ENCODE measurements around the gene NRL.

NRL gene

DNA sequence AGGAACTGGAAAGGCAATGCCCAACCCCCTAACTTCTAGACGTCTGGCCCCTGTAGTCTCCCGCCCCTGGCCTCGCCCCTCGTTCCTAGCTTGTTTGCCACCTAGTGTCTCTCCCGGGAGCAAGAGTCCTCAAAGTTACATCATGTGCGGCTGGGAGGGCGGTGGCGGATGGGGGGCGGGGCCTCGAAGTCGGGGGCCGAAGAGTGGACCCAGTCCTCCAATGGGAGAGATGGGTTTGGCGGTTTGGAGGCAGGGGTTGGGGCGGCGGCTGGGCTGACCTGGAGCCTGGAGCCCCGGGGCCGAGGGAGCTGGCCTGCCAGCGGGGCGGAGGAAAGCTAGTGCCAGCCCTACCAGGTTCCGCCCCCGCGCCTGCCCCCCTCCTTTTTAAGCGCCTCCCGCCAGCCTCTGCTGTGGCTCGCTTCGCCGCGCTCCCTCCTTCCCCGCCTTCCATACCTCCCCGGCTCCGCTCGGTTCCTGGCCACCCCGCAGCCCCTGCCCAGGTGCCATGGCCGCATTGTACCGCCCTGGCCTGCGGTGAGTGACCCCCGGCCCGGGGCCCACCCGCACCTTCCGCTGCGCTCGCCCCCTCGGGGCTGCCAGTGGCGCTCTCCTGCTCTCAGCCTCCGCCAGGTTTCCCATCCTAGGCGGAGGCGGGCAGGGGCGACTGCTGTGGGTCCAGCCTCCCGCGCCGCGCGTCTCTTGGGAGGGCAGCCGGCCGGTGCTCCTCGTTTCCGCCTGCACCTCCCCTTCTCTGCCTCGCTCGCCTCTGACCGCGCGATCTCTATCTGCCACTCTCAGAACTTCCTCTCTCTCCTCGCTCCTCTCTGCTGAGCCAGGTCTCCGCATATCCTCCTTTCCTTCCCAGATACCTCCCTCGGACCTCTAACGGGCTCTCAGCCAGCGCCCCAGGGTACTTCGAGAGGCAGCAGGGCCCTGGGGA lies 20.6 kb downstream of the NRL start, which contains the start of gene PCK2:
Gene PCK2, plus strand, starts transcription at position 411 of the 940 bp plus-strand sequence. Its CDS starts 95 bp downstream, at position 506.
- Histone ChIP-seq H3K4me1 (ENCODE audit: insufficient read depth, low read length) (peaks cover 9% of the 10 kb centered on the region), H3K36me3 (ENCODE audit: insufficient read depth, low read length) (peaks cover 11% of the 10 kb centered on the region; the same call in 1 of the 2 replicates), H3K9ac (ENCODE audit: low read depth, low read length) (peak within 1 kb of the TSS; percentile 99), H3K9me3 (ENCODE audit: control insufficient read depth, insufficient read depth, low read length) (no peaks in the 10 kb centered on the region; the same call in 1 of the 2 replicates)

GRCh38 chr14:24093207-24093900 lies 21.4 kb downstream of the NRL start:
- peak overlapping the region; percentile 46 for H3K9ac ChIP-seq (ENCODE audit: low read depth, low read length)
- peaks cover 7% of the 10 kb centered on the region; the same call in 1 of the 2 replicates for H3K36me3 ChIP-seq (ENCODE audit: insufficient read depth, low read length)
- H3K4me1 ChIP-seq (ENCODE audit: insufficient read depth, low read length): peaks cover 9% of the 10 kb centered on the region
- H3K9me3 ChIP-seq (ENCODE audit: control insufficient read depth, insufficient read depth, low read length): no peaks in the 10 kb centered on the region; the same call in 1 of the 2 replicates

GRCh38 chr14:24092505-24093206 lies 22.1 kb downstream of the NRL start:
- H3K9ac ChIP-seq (ENCODE audit: low read depth, low read length): no peak overlapping the region
- H3K4me1 ChIP-seq (ENCODE audit: insufficient read depth, low read length): peaks cover 9% of the 10 kb centered on the region
- peaks cover 4% of the 10 kb centered on the region; the same call in 1 of the 2 replicates for H3K36me3 ChIP-seq (ENCODE audit: insufficient read depth, low read length)
- H3K9me3 ChIP-seq (ENCODE audit: control insufficient read depth, insufficient read depth, low read length): no peaks in the 10 kb centered on the region; the same call in 1 of the 2 replicates

- H3K9me3 ChIP-seq (ENCODE audit: control insufficient read depth, insufficient read depth, low read length): no peaks in the 10 kb centered on the region; the same call in 1 of the 2 replicates
- no peak overlapping the region for H3K9ac ChIP-seq (ENCODE audit: low read depth, low read length)
- peaks cover 9% of the 10 kb centered on the region for H3K4me1 ChIP-seq (ENCODE audit: insufficient read depth, low read length)
- H3K36me3 ChIP-seq (ENCODE audit: insufficient read depth, low read length): peaks cover 4% of the 10 kb centered on the region; the same call in 1 of the 2 replicates
Measured at GRCh38 chr14:24092110-24092504, 22.6 kb downstream of the NRL start.

DNA sequence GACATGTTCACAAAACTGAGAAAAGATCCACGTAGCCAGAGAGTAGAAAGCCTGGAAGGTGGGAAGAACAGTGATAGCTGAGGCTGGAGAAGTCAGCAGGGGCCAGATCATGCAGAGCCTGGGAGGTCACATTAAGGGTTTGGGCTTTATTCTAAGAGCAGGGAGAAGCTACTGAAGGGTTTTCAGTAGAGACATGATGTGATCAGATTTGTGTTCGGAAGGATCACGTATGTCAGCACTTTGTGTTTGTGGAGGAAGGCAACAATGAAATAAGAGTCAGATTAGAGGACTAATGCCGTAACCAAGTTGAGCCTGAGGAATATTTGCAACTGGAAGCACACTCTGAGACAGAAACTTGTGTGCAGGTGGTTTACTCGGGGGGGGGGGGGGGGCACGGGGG lies 24.9 kb downstream of the NRL start:
- H3K4me1 ChIP-seq (ENCODE audit: insufficient read depth, low read length): peaks cover 9% of the 10 kb centered on the region; the same call in 1 of the 2 replicates
- no peaks in the 10 kb centered on the region for H3K36me3 ChIP-seq (ENCODE audit: insufficient read depth, low read length)
- no peak overlapping the region for H3K9ac ChIP-seq (ENCODE audit: low read depth, low read length)
- no peaks in the 10 kb centered on the region for H3K9me3 ChIP-seq (ENCODE audit: control insufficient read depth, insufficient read depth, low read length)

DNA sequence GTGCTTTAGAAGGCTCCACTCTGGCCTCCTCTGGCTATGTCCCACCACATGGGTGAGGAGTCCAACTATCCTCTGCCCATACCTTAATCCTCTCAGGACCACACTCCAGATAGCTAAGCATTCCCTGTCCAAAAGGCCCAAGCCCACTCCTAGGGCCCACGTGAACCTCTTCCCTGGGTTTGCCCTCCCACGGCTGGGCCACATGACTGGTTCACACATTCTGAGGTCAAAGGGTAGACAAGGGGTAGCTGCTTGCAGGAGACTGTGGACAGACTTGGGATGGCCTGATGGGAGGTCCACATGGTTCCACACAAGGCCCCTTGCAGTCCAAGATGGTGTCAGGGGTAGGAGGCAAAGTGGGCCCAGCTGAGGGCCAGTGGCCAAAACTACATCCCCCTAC lies 26.7 kb downstream of the NRL start:
- H3K9me3 ChIP-seq (ENCODE audit: control insufficient read depth, insufficient read depth, low read length): no peaks in the 10 kb centered on the region
- no peak overlapping the region for H3K9ac ChIP-seq (ENCODE audit: low read depth, low read length)
- H3K4me1 ChIP-seq (ENCODE audit: insufficient read depth, low read length): peaks cover 3% of the 10 kb centered on the region; the same call in 1 of the 2 replicates
- H3K36me3 ChIP-seq (ENCODE audit: insufficient read depth, low read length): no peaks in the 10 kb centered on the region

DNA sequence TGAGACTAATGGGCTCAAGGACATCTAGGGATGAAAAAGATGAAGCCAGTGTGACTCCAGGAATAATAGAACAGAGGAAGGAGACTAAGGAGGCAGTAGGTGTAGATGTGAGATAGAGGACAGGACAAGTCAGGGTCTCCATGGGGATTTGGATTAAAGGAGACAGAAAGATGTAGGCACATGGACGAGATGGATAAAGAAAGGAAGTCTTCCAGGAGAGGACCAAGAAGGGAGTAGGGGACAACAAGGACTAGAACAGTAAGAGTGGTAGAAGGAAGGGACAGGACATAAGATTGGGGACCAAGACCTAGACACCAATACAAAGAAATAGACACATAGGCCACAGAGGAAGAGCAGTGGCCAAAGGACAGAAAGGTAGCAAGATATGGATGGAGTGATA lies 27.7 kb downstream of the NRL start:
- Histone ChIP-seq H3K9ac (ENCODE audit: low read depth, low read length) (no peak overlapping the region), H3K4me1 (ENCODE audit: insufficient read depth, low read length) (peaks cover 2% of the 10 kb centered on the region; the same call in 1 of the 2 replicates), H3K9me3 (ENCODE audit: control insufficient read depth, insufficient read depth, low read length) (no peaks in the 10 kb centered on the region), H3K36me3 (ENCODE audit: insufficient read depth, low read length) (no peaks in the 10 kb centered on the region)

- Histone ChIP-seq H3K36me3 (ENCODE audit: insufficient read depth, low read length) (no peaks in the 10 kb centered on the region), H3K9ac (ENCODE audit: low read depth, low read length) (no peak overlapping the region), H3K4me1 (ENCODE audit: insufficient read depth, low read length) (peaks cover 3% of the 10 kb centered on the region; the same call in 1 of the 2 replicates), H3K9me3 (ENCODE audit: control insufficient read depth, insufficient read depth, low read length) (no peaks in the 10 kb centered on the region)
Measured at GRCh38 chr14:24086193-24086955, 28.4 kb downstream of the NRL start.

DNA sequence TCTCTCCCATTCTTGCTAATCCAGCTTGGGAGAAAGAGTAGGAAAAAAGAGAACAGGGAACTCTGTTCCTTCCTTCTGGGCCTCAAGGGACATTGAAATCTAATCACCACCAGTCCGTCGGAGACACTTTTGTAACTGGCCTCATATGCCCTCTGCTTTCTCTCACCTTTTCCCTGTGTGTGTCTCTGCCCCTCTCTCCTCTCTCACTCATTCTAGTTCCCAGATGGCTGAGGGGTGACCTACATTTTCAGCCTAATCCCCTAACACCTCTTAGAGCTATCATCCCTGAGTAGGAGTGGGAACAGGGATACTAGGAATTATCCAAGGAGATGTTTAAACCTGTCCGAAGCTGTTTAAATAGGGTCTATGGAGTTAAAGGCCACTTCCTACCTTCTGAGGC lies 29.5 kb downstream of the NRL start:
- no peaks in the 10 kb centered on the region for H3K36me3 ChIP-seq (ENCODE audit: insufficient read depth, low read length)
- peaks cover 9% of the 10 kb centered on the region for H3K4me1 ChIP-seq (ENCODE audit: insufficient read depth, low read length)
- H3K9ac ChIP-seq (ENCODE audit: low read depth, low read length): no peak overlapping the region
- H3K9me3 ChIP-seq (ENCODE audit: control insufficient read depth, insufficient read depth, low read length): no peaks in the 10 kb centered on the region

GRCh38 chr14:24084440-24084839 lies 30.3 kb downstream of the NRL start:
- Histone ChIP-seq H3K4me1 (ENCODE audit: insufficient read depth, low read length) (peaks cover 14% of the 10 kb centered on the region), H3K36me3 (ENCODE audit: insufficient read depth, low read length) (no peaks in the 10 kb centered on the region), H3K9ac (ENCODE audit: low read depth, low read length) (no peak overlapping the region), H3K9me3 (ENCODE audit: control insufficient read depth, insufficient read depth, low read length) (no peaks in the 10 kb centered on the region)

DNA sequence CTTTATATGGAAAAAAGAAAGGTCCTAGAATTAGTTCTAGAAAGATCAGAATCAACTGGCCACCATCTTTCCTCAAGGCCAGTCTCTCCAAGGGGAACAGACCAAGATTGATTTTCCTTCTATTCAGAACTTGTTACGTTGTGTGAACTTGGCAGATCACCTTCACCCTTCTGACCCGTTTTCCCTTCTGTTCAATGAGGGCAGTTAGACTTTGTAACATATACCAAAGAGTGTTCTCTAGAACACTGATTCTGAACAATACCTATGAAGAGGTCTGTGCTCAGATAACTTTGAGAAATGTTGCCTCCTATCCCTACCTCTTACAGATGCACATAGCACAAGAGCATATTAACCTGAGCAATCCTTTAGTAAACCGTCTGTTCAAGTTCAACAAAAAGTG lies 31.3 kb downstream of the NRL start:
- Histone ChIP-seq H3K36me3 (ENCODE audit: insufficient read depth, low read length) (no peaks in the 10 kb centered on the region), H3K9me3 (ENCODE audit: control insufficient read depth, insufficient read depth, low read length) (no peaks in the 10 kb centered on the region), H3K9ac (ENCODE audit: low read depth, low read length) (no peak overlapping the region), H3K4me1 (ENCODE audit: insufficient read depth, low read length) (peaks cover 19% of the 10 kb centered on the region)

DNA sequence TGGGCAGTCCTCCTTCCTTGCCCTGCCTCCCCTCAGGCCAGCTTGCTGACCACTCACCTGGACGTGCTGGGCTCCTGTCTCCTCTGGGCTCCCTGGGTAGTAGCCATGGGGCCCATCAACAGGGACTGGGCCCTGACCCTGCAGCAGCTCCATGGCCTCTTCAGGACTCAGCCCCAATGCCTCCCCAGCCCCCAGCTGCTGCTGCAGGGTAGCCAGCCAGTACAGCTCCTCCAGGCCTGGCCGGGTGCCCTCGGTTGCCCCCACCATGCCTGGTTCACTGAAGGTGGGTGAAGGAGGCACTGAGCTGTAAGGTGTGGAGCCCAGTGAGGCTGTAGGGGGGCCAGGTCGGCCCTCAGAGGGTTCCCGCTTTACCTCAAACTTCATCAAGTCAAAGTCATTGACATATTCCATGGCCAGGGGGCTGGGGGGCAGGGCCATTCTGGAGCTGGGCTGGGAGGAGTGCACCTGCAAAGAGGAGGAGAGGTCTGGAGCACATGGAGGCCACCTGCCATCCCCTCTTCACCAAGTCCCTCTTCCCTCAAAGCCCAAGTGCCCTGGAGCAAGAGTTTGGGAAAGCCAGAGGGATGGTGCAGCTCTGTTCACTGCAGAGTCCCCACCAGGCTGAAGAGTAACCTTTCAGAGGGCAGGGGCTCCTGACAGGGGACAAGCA lies 32.2 kb downstream of the NRL start:
- H3K9ac ChIP-seq (ENCODE audit: low read depth, low read length): no peak overlapping the region
- no peaks in the 10 kb centered on the region for H3K9me3 ChIP-seq (ENCODE audit: control insufficient read depth, insufficient read depth, low read length)
- H3K36me3 ChIP-seq (ENCODE audit: insufficient read depth, low read length): no peaks in the 10 kb centered on the region
- peaks cover 19% of the 10 kb centered on the region for H3K4me1 ChIP-seq (ENCODE audit: insufficient read depth, low read length)

DNA sequence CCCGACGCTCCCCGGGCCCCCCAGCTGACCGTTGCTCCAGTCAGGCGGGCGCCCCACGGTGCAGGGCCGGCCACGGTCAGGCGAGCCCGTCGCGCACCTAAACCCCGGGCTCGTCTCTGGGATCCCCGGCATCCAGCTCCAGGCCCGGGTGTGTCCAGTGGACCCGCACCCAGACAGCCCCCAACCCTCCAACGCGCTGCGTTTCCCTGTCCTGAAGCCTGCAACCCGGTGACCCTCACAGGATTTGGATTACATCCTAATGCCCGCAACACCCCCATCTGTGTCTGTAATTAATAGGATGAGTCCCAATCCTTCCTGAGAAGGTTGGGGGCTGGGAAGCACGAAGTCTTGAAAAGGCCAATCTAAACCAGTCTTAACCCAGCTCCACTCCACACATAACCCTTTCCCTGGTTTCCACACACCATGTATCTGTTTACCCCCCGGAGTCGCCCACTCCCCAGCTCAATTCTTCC lies 33.0 kb downstream of the NRL start:
- peak overlapping the region; percentile 79 for H3K9ac ChIP-seq (ENCODE audit: low read depth, low read length)
- peaks cover 19% of the 10 kb centered on the region for H3K4me1 ChIP-seq (ENCODE audit: insufficient read depth, low read length)
- H3K36me3 ChIP-seq (ENCODE audit: insufficient read depth, low read length): no peaks in the 10 kb centered on the region
- no peaks in the 10 kb centered on the region for H3K9me3 ChIP-seq (ENCODE audit: control insufficient read depth, insufficient read depth, low read length)

All from ES-I3 (cell line).